Measurements from ENCODE around the gene NFAM1.

NFAM1 gene

GRCh38 chr22:42353883-42354727 is 78.1 kb downstream of the NFAM1 start:
- no peak for DNase-seq (ENCODE audit: low read depth)
- H3K4me3 ChIP-seq (ENCODE audit: low read depth, low read length) = no peak overlapping the region
- TF ChIP-seq, protein P1, sequence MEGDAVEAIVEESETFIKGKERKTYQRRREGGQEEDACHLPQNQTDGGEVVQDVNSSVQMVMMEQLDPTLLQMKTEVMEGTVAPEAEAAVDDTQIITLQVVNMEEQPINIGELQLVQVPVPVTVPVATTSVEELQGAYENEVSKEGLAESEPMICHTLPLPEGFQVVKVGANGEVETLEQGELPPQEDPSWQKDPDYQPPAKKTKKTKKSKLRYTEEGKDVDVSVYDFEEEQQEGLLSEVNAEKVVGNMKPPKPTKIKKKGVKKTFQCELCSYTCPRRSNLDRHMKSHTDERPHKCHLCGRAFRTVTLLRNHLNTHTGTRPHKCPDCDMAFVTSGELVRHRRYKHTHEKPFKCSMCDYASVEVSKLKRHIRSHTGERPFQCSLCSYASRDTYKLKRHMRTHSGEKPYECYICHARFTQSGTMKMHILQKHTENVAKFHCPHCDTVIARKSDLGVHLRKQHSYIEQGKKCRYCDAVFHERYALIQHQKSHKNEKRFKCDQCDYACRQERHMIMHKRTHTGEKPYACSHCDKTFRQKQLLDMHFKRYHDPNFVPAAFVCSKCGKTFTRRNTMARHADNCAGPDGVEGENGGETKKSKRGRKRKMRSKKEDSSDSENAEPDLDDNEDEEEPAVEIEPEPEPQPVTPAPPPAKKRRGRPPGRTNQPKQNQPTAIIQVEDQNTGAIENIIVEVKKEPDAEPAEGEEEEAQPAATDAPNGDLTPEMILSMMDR (IDR thresholded peaks at IDR 0.05; ENCODE audit: insufficient read depth, low read depth, low read length, missing control alignments) = no peak

GRCh38 chr22:42350373-42350772 is 81.8 kb downstream of the NFAM1 start:
- no peak overlapping the region for H3K4me3 ChIP-seq (ENCODE audit: low read depth, low read length)
- no peak for DNase-seq (ENCODE audit: low read depth)
- TF ChIP-seq, protein P1 (IDR thresholded peaks at IDR 0.05; ENCODE audit: insufficient read depth, low read depth, low read length, missing control alignments) = no peak

DNA sequence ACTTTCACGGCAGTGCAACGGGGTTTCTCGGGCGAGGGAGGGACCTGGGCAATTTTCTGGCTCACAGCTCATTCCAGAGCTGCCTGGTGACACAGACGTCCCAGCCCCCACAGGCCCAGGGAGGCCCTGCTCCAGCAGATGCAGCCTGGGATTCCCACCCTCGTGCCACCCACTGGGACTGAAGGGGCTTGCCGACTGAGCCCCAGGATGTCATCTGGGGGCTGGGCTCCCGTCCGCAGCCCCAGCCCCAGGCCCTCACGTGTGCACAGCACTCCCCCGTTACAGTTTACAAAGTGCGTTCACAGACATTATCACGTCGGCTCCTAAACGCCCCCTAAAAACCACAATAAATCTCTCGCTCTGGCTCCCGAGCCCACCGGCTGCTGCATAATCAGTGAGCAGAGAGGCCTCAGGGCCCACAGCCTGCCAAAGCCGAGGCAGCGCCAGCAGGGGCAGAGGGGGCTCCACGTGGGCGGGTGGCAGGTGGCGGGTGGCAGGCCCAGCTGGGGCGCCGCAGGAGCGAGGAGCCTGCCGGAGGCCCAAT is 84.8 kb downstream of the NFAM1 start:
- TF ChIP-seq, protein P1 (IDR thresholded peaks at IDR 0.05; ENCODE audit: insufficient read depth, low read depth, low read length, missing control alignments) = no peak
- H3K4me3 ChIP-seq (ENCODE audit: low read depth, low read length) = no peak overlapping the region
- no peak for DNase-seq (ENCODE audit: low read depth)

DNA sequence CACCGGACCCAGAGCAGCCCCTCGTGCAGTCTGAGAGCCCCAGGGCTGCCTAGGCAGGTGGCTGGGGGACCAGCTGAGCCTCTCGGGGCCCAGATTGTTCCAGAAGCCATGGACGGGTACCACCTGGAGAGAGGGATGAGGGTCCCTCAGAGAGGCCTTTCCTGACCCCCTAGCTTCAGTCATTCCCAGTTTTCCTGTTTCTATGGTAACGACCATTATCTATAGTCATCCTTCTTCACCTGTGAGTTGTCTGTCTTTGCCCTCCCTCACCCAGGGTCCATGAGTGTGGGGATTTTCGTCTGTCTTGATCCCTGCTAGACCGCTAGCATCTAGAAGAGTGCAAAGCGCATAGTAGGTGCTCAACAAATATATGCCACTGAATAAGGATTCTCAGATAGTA is 85.5 kb downstream of the NFAM1 start:
- no peak overlapping the region for H3K4me3 ChIP-seq (ENCODE audit: low read depth, low read length)
- no peak for DNase-seq (ENCODE audit: low read depth)
- TF ChIP-seq, protein P1 (IDR thresholded peaks at IDR 0.05; ENCODE audit: insufficient read depth, low read depth, low read length, missing control alignments) = no peak

DNA sequence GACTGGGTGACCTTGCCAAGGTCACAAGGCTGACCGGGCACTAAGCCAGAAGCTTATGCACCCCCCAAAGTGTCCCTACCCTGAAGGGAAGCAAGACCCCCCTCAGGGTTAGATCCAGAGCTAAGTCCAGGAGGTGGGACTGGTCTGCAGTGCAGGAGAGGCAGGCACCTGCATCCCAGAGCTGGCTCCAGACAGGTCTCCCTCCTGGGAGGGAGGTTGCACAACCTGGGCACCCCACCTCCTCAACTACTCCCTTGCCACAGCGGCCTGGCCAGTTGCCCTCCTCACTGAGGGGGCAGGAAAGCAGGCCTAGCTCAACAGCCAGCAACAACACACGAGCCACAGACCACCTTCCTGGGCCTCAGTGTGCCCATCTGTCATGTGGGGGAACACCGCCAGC is 86.7 kb downstream of the NFAM1 start:
- DNase-seq (ENCODE audit: low read depth) = no peak
- H3K4me3 ChIP-seq (ENCODE audit: low read depth, low read length) = no peak overlapping the region
- TF ChIP-seq, protein P1 (IDR thresholded peaks at IDR 0.05; ENCODE audit: insufficient read depth, low read depth, low read length, missing control alignments) = no peak

GRCh38 chr22:42344361-42344905 is 87.8 kb downstream of the NFAM1 start:
- no peak overlapping the region for H3K4me3 ChIP-seq (ENCODE audit: low read depth, low read length)
- TF ChIP-seq, protein P1 (IDR thresholded peaks at IDR 0.05; ENCODE audit: insufficient read depth, low read depth, low read length, missing control alignments) = no peak
- no peak for DNase-seq (ENCODE audit: low read depth)
